ENCODE measurements around the gene CDH13. TPM values are rescaled to one million over a fixed set of nuclear protein-coding genes. Genes with fewer than 3 reads are reported as not detected.

CDH13 gene
- total and polyA plus RNA-seq, 10 of the 15 experiments (the other 5 are each of a cell fraction or from before 2014, with no cell fraction given), result under 0.01 to 0.05 TPM; not detected in 8

GRCh38 chr16:82965808-82966207, 339.0 kb downstream of the CDH13 start (continued):
- TF ChIP-seq, protein P1, sequence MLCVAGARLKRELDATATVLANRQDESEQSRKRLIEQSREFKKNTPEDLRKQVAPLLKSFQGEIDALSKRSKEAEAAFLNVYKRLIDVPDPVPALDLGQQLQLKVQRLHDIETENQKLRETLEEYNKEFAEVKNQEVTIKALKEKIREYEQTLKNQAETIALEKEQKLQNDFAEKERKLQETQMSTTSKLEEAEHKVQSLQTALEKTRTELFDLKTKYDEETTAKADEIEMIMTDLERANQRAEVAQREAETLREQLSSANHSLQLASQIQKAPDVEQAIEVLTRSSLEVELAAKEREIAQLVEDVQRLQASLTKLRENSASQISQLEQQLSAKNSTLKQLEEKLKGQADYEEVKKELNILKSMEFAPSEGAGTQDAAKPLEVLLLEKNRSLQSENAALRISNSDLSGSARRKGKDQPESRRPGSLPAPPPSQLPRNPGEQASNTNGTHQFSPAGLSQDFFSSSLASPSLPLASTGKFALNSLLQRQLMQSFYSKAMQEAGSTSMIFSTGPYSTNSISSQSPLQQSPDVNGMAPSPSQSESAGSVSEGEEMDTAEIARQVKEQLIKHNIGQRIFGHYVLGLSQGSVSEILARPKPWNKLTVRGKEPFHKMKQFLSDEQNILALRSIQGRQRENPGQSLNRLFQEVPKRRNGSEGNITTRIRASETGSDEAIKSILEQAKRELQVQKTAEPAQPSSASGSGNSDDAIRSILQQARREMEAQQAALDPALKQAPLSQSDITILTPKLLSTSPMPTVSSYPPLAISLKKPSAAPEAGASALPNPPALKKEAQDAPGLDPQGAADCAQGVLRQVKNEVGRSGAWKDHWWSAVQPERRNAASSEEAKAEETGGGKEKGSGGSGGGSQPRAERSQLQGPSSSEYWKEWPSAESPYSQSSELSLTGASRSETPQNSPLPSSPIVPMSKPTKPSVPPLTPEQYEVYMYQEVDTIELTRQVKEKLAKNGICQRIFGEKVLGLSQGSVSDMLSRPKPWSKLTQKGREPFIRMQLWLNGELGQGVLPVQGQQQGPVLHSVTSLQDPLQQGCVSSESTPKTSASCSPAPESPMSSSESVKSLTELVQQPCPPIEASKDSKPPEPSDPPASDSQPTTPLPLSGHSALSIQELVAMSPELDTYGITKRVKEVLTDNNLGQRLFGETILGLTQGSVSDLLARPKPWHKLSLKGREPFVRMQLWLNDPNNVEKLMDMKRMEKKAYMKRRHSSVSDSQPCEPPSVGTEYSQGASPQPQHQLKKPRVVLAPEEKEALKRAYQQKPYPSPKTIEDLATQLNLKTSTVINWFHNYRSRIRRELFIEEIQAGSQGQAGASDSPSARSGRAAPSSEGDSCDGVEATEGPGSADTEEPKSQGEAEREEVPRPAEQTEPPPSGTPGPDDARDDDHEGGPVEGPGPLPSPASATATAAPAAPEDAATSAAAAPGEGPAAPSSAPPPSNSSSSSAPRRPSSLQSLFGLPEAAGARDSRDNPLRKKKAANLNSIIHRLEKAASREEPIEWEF (IDR thresholded peaks at IDR 0.05; ENCODE audit: insufficient replicate concordance, low read depth, low read length), result no peak

- Histone ChIP-seq H3K27me3 (replicated peaks in 1 of 2; ENCODE audit: control insufficient read depth in 2 of 2, insufficient read depth in 2 of 2, low read length in 1 of 2) (no peaks in the 10 kb centered on the region; a peak in 1 of 4 replicates), H4K20me1 (ENCODE audit: control insufficient read depth, insufficient read depth) (no peaks in the 10 kb centered on the region), H3K9ac (ENCODE audit: control insufficient read depth, insufficient read depth, low read length) (no peak overlapping the region), H3K4me1 (ENCODE audit: control insufficient read depth, insufficient read depth, low read length) (no peaks in the 10 kb centered on the region), H3K79me2 (ENCODE audit: control insufficient read depth, insufficient read depth, low read length) (no peaks in the 10 kb centered on the region), H3K27ac (ENCODE audit: control insufficient read depth, insufficient read depth) (no peak overlapping the region), H3K4me2 (ENCODE audit: control insufficient read depth, insufficient read depth) (no peak overlapping the region), H3K4me3 (no peak overlapping the region), H2AFZ (ENCODE audit: control insufficient read depth, low read depth, low read length) (no peak overlapping the region), H3K9me3 (replicated peaks; ENCODE audit: control insufficient read depth, insufficient read depth, low read length) (no peaks in the 10 kb centered on the region), H3K36me3 (ENCODE audit: control insufficient read depth in 2 of 2, insufficient read depth in 2 of 2, low read length in 1 of 2) (no peaks in the 10 kb centered on the region)
- ChIA-PET SMC1A (ENCODE audit: uncharacterized antibody, unreplicated experiment) (no interaction called here), CTCF (interaction anchor here (1.6 kb wide), 1 partner anchor 10 kb away, joined by 3 read pairs; no protein-coding TSS in a partner anchor), RAD21 (ENCODE audit: unreplicated experiment) (no interaction called here), POLR2A (no interaction called here)
- DNase-seq (ENCODE audit: low read depth, low spot score) (no peak), ATAC-seq (no peak), FAIRE-seq (no peak)
- intact Hi-C loops (cut with micrococcal nuclease; ENCODE audit: unreplicated experiment), result no loop called here
- in situ Hi-C loops (cut with MboI), result no loop called here
- TF ChIP-seq, protein P2, sequence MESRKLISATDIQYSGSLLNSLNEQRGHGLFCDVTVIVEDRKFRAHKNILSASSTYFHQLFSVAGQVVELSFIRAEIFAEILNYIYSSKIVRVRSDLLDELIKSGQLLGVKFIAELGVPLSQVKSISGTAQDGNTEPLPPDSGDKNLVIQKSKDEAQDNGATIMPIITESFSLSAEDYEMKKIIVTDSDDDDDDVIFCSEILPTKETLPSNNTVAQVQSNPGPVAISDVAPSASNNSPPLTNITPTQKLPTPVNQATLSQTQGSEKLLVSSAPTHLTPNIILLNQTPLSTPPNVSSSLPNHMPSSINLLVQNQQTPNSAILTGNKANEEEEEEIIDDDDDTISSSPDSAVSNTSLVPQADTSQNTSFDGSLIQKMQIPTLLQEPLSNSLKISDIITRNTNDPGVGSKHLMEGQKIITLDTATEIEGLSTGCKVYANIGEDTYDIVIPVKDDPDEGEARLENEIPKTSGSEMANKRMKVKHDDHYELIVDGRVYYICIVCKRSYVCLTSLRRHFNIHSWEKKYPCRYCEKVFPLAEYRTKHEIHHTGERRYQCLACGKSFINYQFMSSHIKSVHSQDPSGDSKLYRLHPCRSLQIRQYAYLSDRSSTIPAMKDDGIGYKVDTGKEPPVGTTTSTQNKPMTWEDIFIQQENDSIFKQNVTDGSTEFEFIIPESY (IDR thresholded peaks at IDR 0.05), result no peak
- TF ChIP-seq SUPT20H (IDR thresholded peaks at IDR 0.05; ENCODE audit: borderline replicate concordance, control insufficient read depth, low read depth, low read length) (no peak), ZNF24 (IDR thresholded peaks at IDR 0.05) (no peak), MEF2A (IDR thresholded peaks at IDR 0.05; ENCODE audit: insufficient read depth, low read depth, low read length) (no peak), ZNF274 (IDR thresholded peaks at IDR 0.05; ENCODE audit: insufficient read depth, insufficient read length) (no peak), MTA2 (IDR thresholded peaks at IDR 0.05; ENCODE audit: low read depth) (no peak), SMAD1 (IDR thresholded peaks at IDR 0.05; ENCODE audit: low read depth, partially characterized antibody) (no peak), BRCA1 (IDR thresholded peaks at IDR 0.05; ENCODE audit: low read depth, low read length) (no peak), MYB (IDR thresholded peaks at IDR 0.05; ENCODE audit: borderline replicate concordance, low read depth, low read length) (no peak), NR2C1 (IDR thresholded peaks at IDR 0.05) (no peak)
- TF ChIP-seq, protein P3, sequence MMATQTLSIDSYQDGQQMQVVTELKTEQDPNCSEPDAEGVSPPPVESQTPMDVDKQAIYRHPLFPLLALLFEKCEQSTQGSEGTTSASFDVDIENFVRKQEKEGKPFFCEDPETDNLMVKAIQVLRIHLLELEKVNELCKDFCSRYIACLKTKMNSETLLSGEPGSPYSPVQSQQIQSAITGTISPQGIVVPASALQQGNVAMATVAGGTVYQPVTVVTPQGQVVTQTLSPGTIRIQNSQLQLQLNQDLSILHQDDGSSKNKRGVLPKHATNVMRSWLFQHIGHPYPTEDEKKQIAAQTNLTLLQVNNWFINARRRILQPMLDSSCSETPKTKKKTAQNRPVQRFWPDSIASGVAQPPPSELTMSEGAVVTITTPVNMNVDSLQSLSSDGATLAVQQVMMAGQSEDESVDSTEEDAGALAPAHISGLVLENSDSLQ (IDR thresholded peaks at IDR 0.05), result no peak
- WGBS (ENCODE audit: insufficient coverage, insufficient replicate concordance, low lambda C conversion rate, missing lambda C conversion rate), result 33% methylated on average over 7 of the region's 7 CpGs
- BruUV-seq (replicated peaks), result no TSS peak
These were observed 340.7 kb downstream of the CDH13 start for GRCh38 chr16:82967424-82967823.
